Gastroesophageal sphincter (tissue), 4 donors: ENCODE measurements around the gene PTPRN2. TPM values are rescaled to one million over a fixed set of nuclear protein-coding genes. Genes with fewer than 3 reads are reported as not detected.

Experiments used
- ATAC-seq: fragments of 150-250 bp; one replicate; pipeline ENCODE4 v1.9.1; 2016; ENCODE audit warnings: mild to moderate bottlenecking, moderate library complexity
- H3K27ac ChIP-seq, 4 donors: fragments of 200-600 bp; sonication (generic) in 3 of 4; 1 replicate in 3 of 4; 2 replicates in 1 of 4; pipeline ENCODE4 v1.5.1; 2016 to 2019
- H3K27me3 ChIP-seq: fragments of 200-600 bp; sonication (generic); one replicate; pipeline ENCODE4 v1.5.1; 2019
- H3K36me3 ChIP-seq, 2 donors: fragments of 200-600 bp; sonication (generic); one replicate each; pipeline ENCODE4 v1.5.1; 2019; ENCODE audit warnings: control low read depth in 1 of 2
- H3K4me1 ChIP-seq, 3 donors: fragments of 200-600 bp; sonication (generic); 1 replicate in 2 of 3; 2 replicates in 1 of 3; pipeline ENCODE4 v1.5.1; 2016 to 2019; ENCODE audit warnings: control low read depth in 2 of 3
- H3K4me3 ChIP-seq, 2 donors: fragments of 200-600 bp; sonication (generic); one replicate each; pipeline ENCODE4 v1.5.1; 2019; ENCODE audit warnings: mild to moderate bottlenecking in 1 of 2, moderate library complexity in 1 of 2
- H3K9me3 ChIP-seq, 3 donors: fragments of 200-600 bp; sonication (generic); one replicate each; pipeline ENCODE4 v1.5.1; 2017 to 2019; ENCODE audit warnings: control low read depth in 2 of 3
- EP300 ChIP-seq: sonication (generic); formaldehyde crosslinking; IDR thresholded peaks from one replicate; pipeline ENCODE4 v1.6.1; 2017; ENCODE audit warnings: antibody characterized with exemption, mild to moderate bottlenecking
- POLR2A ChIP-seq, 2 donors: fragments of 450-650 bp; IDR thresholded peaks; one replicate each; pipeline ENCODE4 v1.6.1; 2017; ENCODE audit warnings: antibody characterized with exemption in 2 of 2, mild to moderate bottlenecking in 2 of 2, moderate library complexity in 1 of 2
- POLR2AphosphoS5 ChIP-seq: sonication (generic); formaldehyde crosslinking; IDR thresholded peaks from one replicate; pipeline ENCODE4 v1.6.1; 2017; ENCODE audit warnings: antibody characterized with exemption
- WGBS, 2 donors: methylation state at CpG; one replicate each; pipeline ENCODE4 v1.1.5; 2018; ENCODE audit warnings: low coverage in 1 of 2; 5-methylcytosine and 5-hydroxymethylcytosine counted together
- total RNA-seq, 4 donors: library from RNA; depleted of rRNA; stranded (reverse); fragments of >200 nt; gene quantifications; one replicate each; pipeline ENCODE4 v1.1.0, GENCODE V29; 2016
- TF ChIP-seq, protein P1 (sequence below), 4 experiments: fragments of 200-600 bp in 2 of 4; fragments of 450-650 bp in 2 of 4; sonication (generic) in 1 of 4; IDR thresholded peaks; one replicate each; pipeline ENCODE4 v1.5.1; 2017 to 2019; ENCODE audit warnings: antibody characterized with exemption in 4 of 4, mild to moderate bottlenecking in 2 of 4, moderate library complexity in 2 of 4

PTPRN2 gene
- total RNA-seq, 4 donors from 2014 or later, result 1.7 to 4.7 (median 3.3) TPM

GRCh38 chr7:158066085-158066484 is 521.5 kb downstream of the PTPRN2 start:
- no peak for TF ChIP-seq EP300
- TF ChIP-seq, protein P1, sequence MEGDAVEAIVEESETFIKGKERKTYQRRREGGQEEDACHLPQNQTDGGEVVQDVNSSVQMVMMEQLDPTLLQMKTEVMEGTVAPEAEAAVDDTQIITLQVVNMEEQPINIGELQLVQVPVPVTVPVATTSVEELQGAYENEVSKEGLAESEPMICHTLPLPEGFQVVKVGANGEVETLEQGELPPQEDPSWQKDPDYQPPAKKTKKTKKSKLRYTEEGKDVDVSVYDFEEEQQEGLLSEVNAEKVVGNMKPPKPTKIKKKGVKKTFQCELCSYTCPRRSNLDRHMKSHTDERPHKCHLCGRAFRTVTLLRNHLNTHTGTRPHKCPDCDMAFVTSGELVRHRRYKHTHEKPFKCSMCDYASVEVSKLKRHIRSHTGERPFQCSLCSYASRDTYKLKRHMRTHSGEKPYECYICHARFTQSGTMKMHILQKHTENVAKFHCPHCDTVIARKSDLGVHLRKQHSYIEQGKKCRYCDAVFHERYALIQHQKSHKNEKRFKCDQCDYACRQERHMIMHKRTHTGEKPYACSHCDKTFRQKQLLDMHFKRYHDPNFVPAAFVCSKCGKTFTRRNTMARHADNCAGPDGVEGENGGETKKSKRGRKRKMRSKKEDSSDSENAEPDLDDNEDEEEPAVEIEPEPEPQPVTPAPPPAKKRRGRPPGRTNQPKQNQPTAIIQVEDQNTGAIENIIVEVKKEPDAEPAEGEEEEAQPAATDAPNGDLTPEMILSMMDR (IDR thresholded peaks at IDR 0.05), result no peak
- no peak for TF ChIP-seq POLR2AphosphoS5
- no peak for TF ChIP-seq POLR2A (IDR thresholded peaks at IDR 0.05)
- H3K4me3 ChIP-seq, result no peak overlapping the region
- H3K27ac ChIP-seq, result no peak overlapping the region
- H3K9me3 ChIP-seq, result peaks cover 0 to 12% (median 0%) of the 10 kb centered on the region in 3 donors
- WGBS, 2 donors, result 88 to 100% methylated on average over 1 to 3 of the region's 4 CpGs
- no peaks in the 10 kb centered on the region for H3K4me1 ChIP-seq
- H3K36me3 ChIP-seq, result no peaks in the 10 kb centered on the region
- H3K27me3 ChIP-seq, result peaks cover 32% of the 10 kb centered on the region
- no peak for ATAC-seq

- H3K4me1 ChIP-seq, result no peaks in the 10 kb centered on the region
Observed at GRCh38 chr7:158065340-158065739, 522.3 kb downstream of the PTPRN2 start.

GRCh38 chr7:158064631-158065030 is 523.0 kb downstream of the PTPRN2 start:
- no peaks in the 10 kb centered on the region for H3K4me1 ChIP-seq
- WGBS, 2 donors, result 80 to 87% methylated on average over 1 to 3 of the region's 4 CpGs
- TF ChIP-seq POLR2AphosphoS5, result no peak
- ATAC-seq, result no peak
- H3K4me3 ChIP-seq, result no peak overlapping the region
- H3K9me3 ChIP-seq, result peaks cover 0 to 12% (median 0%) of the 10 kb centered on the region in 3 donors
- H3K27ac ChIP-seq, result no peak overlapping the region
- H3K36me3 ChIP-seq, result no peaks in the 10 kb centered on the region
- H3K27me3 ChIP-seq, result peaks cover 33% of the 10 kb centered on the region

More at GRCh38 chr7:158065340-158065739, 522.3 kb downstream of the PTPRN2 start:
- WGBS, 2 donors, result 53 to 79% methylated on average over 2 to 5 of the region's 12 CpGs
- H3K27me3 ChIP-seq, result peaks cover 33% of the 10 kb centered on the region
- no peak overlapping the region for H3K4me3 ChIP-seq
- no peak overlapping the region for H3K27ac ChIP-seq
- ATAC-seq, result no peak
- TF ChIP-seq, protein P1 (IDR thresholded peaks at IDR 0.05), result no peak
- TF ChIP-seq POLR2A (IDR thresholded peaks at IDR 0.05), result no peak
- TF ChIP-seq EP300, result no peak
- no peak for TF ChIP-seq POLR2AphosphoS5
- H3K36me3 ChIP-seq, result no peaks in the 10 kb centered on the region
- H3K9me3 ChIP-seq, result peaks cover 0 to 12% (median 0%) of the 10 kb centered on the region in 3 donors

- Histone ChIP-seq H3K4me3 (no peak overlapping the region), H3K9me3 (peaks cover 0 to 12% (median 0%) of the 10 kb centered on the region in 3 donors), H3K36me3 (no peaks in the 10 kb centered on the region), H3K4me1 (no peaks in the 10 kb centered on the region), H3K27me3 (peaks cover 33% of the 10 kb centered on the region), H3K27ac (no peak overlapping the region)
- WGBS, 2 donors, result no CpG with 5 or more reads among the region's 17 CpGs
- no peak for ATAC-seq
- no peak for TF ChIP-seq POLR2AphosphoS5
- TF ChIP-seq EP300, result no peak
- TF ChIP-seq, protein P1 (IDR thresholded peaks at IDR 0.05), result no peak
- TF ChIP-seq POLR2A (IDR thresholded peaks at IDR 0.05), result no peak
Observed at GRCh38 chr7:158063850-158064610, 523.6 kb downstream of the PTPRN2 start.

DNA sequence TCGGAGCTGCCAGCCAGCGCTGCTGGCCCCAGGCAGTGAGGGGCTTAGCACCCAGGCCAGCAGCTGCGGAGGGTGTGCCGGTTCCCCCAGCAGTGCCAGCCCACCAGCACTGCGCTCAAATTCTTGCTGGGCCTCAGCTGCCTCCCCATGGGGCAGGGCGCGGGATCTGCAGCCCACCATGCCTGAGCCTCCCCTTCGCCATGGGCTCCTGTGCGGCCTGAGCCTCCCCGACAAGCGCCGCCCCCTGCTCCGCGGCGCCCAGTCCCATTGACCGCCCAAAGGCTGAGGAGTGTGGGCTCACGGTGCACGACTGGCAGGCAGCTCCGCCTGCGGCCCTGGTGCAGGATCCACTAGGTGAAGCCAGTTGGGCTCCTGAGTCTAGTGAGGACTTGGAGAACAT is 525.0 kb downstream of the PTPRN2 start:
- ATAC-seq, result no peak
- TF ChIP-seq, protein P1 (IDR thresholded peaks at IDR 0.05), result no peak
- no CpG with 5 or more reads among the region's 20 CpGs for WGBS, 2 donors
- Histone ChIP-seq H3K9me3 (peaks cover 0 to 12% (median 0%) of the 10 kb centered on the region in 3 donors), H3K36me3 (no peaks in the 10 kb centered on the region), H3K4me1 (no peaks in the 10 kb centered on the region), H3K4me3 (no peak overlapping the region), H3K27ac (no peak overlapping the region), H3K27me3 (peaks cover 33% of the 10 kb centered on the region)
